KOPT-K1 (cell line): ENCODE results near the gene LRFN3.

ENCODE experiments used
- H3K27ac ChIP-seq: fragments of 200-600 bp; sonication (generic); 2 replicates; pipeline ENCODE4 v1.5.1; 2016; ENCODE audit warnings: antibody characterized with exemption, mild to moderate bottlenecking, low read depth, low read length; ENCODE audit not compliant: poor library complexity, severe bottlenecking
- H3K36me3 ChIP-seq: fragments of 200-600 bp; sonication (generic); 2 replicates; pipeline ENCODE4 v1.5.1; 2017; ENCODE audit warnings: antibody characterized with exemption, mild to moderate bottlenecking, low read length, moderate library complexity; ENCODE audit not compliant: insufficient read depth
- H3K9me3 ChIP-seq: fragments of 200-600 bp; sonication (generic); 2 replicates; pipeline ENCODE4 v1.5.1; 2017; ENCODE audit warnings: antibody characterized with exemption, low read length, mild to moderate bottlenecking; ENCODE audit not compliant: insufficient read depth, poor library complexity, severe bottlenecking

The LRFN3 gene

GRCh38 chr19:35991731-35992450 lies 55.7 kb downstream of the LRFN3 start:
- Histone ChIP-seq H3K9me3 (peaks cover 11% of the 10 kb centered on the region), H3K36me3 (no peaks in the 10 kb centered on the region), H3K27ac (no peak overlapping the region)

GRCh38 chr19:35992907-35993765 lies 57.0 kb downstream of the LRFN3 start:
- Histone ChIP-seq H3K36me3 (peaks cover 7% of the 10 kb centered on the region), H3K27ac (no peak overlapping the region), H3K9me3 (peaks cover 11% of the 10 kb centered on the region)

GRCh38 chr19:35993923-35994598 lies 57.9 kb downstream of the LRFN3 start:
- H3K9me3 ChIP-seq: peaks cover 5% of the 10 kb centered on the region
- H3K36me3 ChIP-seq: peaks cover 16% of the 10 kb centered on the region
- H3K27ac ChIP-seq: no peak overlapping the region
